ENCODE results near the gene ABCC1. TPM values are rescaled to one million over a fixed set of nuclear protein-coding genes. Genes with fewer than 3 reads are reported as not detected.

The ABCC1 gene
- total RNA-seq, 1 donor from 2014 or later, result 21.8 TPM

- H3K27ac Mint-ChIP-seq (ENCODE audit: unreplicated experiment), result no peak overlapping the region
- peaks cover 1% of the 10 kb centered on the region for H3K27me3 Mint-ChIP-seq (ENCODE audit: unreplicated experiment)
- no peak for DNase-seq (ENCODE audit: low spot score)
- no peak for TF ChIP-seq CTCF (IDR thresholded peaks at IDR 0.05; ENCODE audit: unreplicated experiment)
- no peak overlapping the region for H3K4me3 Mint-ChIP-seq (ENCODE audit: unreplicated experiment)
- no peaks in the 10 kb centered on the region for H3K9me3 Mint-ChIP-seq (ENCODE audit: unreplicated experiment)
- peaks cover 11% of the 10 kb centered on the region for H3K36me3 Mint-ChIP-seq (ENCODE audit: low read depth, unreplicated experiment)
- H3K4me1 Mint-ChIP-seq (ENCODE audit: unreplicated experiment), result no peaks in the 10 kb centered on the region
Measured at GRCh38 chr16:16133943-16134604, 184.7 kb downstream of the ABCC1 start.

- TF ChIP-seq CTCF (IDR thresholded peaks at IDR 0.05; ENCODE audit: unreplicated experiment), result no peak
- Mint-ChIP-seq H3K27me3 (ENCODE audit: unreplicated experiment) (peaks cover 1% of the 10 kb centered on the region), H3K4me3 (ENCODE audit: unreplicated experiment) (no peak overlapping the region), H3K4me1 (ENCODE audit: unreplicated experiment) (no peaks in the 10 kb centered on the region), H3K36me3 (ENCODE audit: low read depth, unreplicated experiment) (peaks cover 11% of the 10 kb centered on the region), H3K27ac (ENCODE audit: unreplicated experiment) (no peak overlapping the region), H3K9me3 (ENCODE audit: unreplicated experiment) (no peaks in the 10 kb centered on the region)
- DNase-seq (ENCODE audit: low spot score), result no peak
Measured at GRCh38 chr16:16136588-16136987, 187.2 kb downstream of the ABCC1 start.

GRCh38 chr16:16137110-16137509 lies 187.7 kb downstream of the ABCC1 start:
- no peak overlapping the region for H3K4me3 Mint-ChIP-seq (ENCODE audit: unreplicated experiment)
- H3K36me3 Mint-ChIP-seq (ENCODE audit: low read depth, unreplicated experiment), result peaks cover 11% of the 10 kb centered on the region

GRCh38 chr16:16138034-16138635 lies 188.7 kb downstream of the ABCC1 start:
- Mint-ChIP-seq H3K27me3 (ENCODE audit: unreplicated experiment) (peaks cover 1% of the 10 kb centered on the region), H3K4me3 (ENCODE audit: unreplicated experiment) (no peak overlapping the region), H3K9me3 (ENCODE audit: unreplicated experiment) (no peaks in the 10 kb centered on the region), H3K36me3 (ENCODE audit: low read depth, unreplicated experiment) (peaks cover 11% of the 10 kb centered on the region), H3K4me1 (ENCODE audit: unreplicated experiment) (peaks cover 5% of the 10 kb centered on the region), H3K27ac (ENCODE audit: unreplicated experiment) (no peak overlapping the region)
- no peak for TF ChIP-seq CTCF (IDR thresholded peaks at IDR 0.05; ENCODE audit: unreplicated experiment)
- no peak for DNase-seq (ENCODE audit: low spot score)

More at GRCh38 chr16:16137110-16137509, 187.7 kb downstream of the ABCC1 start:
- Mint-ChIP-seq H3K9me3 (ENCODE audit: unreplicated experiment) (no peaks in the 10 kb centered on the region), H3K27ac (ENCODE audit: unreplicated experiment) (no peak overlapping the region), H3K4me1 (ENCODE audit: unreplicated experiment) (no peaks in the 10 kb centered on the region), H3K27me3 (ENCODE audit: unreplicated experiment) (peaks cover 1% of the 10 kb centered on the region)
- DNase-seq (ENCODE audit: low spot score), result no peak
- no peak for TF ChIP-seq CTCF (IDR thresholded peaks at IDR 0.05; ENCODE audit: unreplicated experiment)

- Mint-ChIP-seq H3K27me3 (ENCODE audit: unreplicated experiment) (peaks cover 1% of the 10 kb centered on the region), H3K9me3 (ENCODE audit: unreplicated experiment) (no peaks in the 10 kb centered on the region), H3K27ac (ENCODE audit: unreplicated experiment) (no peak overlapping the region), H3K4me3 (ENCODE audit: unreplicated experiment) (no peak overlapping the region), H3K36me3 (ENCODE audit: low read depth, unreplicated experiment) (peaks cover 6% of the 10 kb centered on the region), H3K4me1 (ENCODE audit: unreplicated experiment) (peaks cover 5% of the 10 kb centered on the region)
- DNase-seq (ENCODE audit: low spot score), result no peak
- TF ChIP-seq CTCF (IDR thresholded peaks at IDR 0.05; ENCODE audit: unreplicated experiment), result no peak
Measured at GRCh38 chr16:16139061-16139460, 189.6 kb downstream of the ABCC1 start.

All from endothelial cell (in vitro differentiated cells).